Measurements from ENCODE around the gene P2RY14.

GRCh38 chr3:151196434-151196833 is 81.9 kb downstream of the P2RY14 start:
- TF ChIP-seq, protein P1, sequence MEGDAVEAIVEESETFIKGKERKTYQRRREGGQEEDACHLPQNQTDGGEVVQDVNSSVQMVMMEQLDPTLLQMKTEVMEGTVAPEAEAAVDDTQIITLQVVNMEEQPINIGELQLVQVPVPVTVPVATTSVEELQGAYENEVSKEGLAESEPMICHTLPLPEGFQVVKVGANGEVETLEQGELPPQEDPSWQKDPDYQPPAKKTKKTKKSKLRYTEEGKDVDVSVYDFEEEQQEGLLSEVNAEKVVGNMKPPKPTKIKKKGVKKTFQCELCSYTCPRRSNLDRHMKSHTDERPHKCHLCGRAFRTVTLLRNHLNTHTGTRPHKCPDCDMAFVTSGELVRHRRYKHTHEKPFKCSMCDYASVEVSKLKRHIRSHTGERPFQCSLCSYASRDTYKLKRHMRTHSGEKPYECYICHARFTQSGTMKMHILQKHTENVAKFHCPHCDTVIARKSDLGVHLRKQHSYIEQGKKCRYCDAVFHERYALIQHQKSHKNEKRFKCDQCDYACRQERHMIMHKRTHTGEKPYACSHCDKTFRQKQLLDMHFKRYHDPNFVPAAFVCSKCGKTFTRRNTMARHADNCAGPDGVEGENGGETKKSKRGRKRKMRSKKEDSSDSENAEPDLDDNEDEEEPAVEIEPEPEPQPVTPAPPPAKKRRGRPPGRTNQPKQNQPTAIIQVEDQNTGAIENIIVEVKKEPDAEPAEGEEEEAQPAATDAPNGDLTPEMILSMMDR (IDR thresholded peaks at IDR 0.05; ENCODE audit: low read length): no peak
- no peak for TF ChIP-seq EZH2 (optimal IDR thresholded peaks at IDR 0.05; ENCODE audit: low read depth, low read length)
